ENCODE data around the gene HCN2.

Gene HCN2

GRCh38 chr19:643736-644135 is 54.1 kb downstream of the HCN2 start (continued):
- TF ChIP-seq, protein P1, sequence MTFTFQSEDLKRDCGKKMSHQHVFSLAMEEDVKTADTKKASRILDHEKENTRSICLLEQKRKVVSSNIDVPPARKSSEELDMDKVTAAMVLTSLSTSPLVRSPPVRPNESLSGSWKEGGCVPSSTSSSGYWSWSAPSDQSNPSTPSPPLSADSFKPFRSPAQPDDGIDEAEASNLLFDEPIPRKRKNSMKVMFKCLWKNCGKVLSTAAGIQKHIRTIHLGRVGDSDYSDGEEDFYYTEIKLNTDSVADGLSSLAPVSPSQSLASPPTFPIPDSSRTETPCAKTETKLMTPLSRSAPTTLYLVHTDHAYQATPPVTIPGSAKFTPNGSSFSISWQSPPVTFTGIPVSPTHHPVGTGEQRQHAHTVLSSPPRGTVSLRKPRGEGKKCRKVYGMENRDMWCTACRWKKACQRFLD (tag by site-specific recombination; IDR thresholded peaks at IDR 0.05): no peak
- TF ChIP-seq SETDB1 (IDR thresholded peaks at IDR 0.05; ENCODE audit: insufficient read length, low read length) (no peak), ZNF837 (tag by site-specific recombination; IDR thresholded peaks at IDR 0.05) (no peak), ZNF707 (tag by site-specific recombination; IDR thresholded peaks at IDR 0.05) (no peak), ZNF791 (tag by site-specific recombination; IDR thresholded peaks at IDR 0.05) (no peak), ZNF513 (tag by site-specific recombination; IDR thresholded peaks at IDR 0.05) (no peak), KLF1 (tag by site-specific recombination; IDR thresholded peaks at IDR 0.05) (no peak)
- TF ChIP-seq, protein P2, sequence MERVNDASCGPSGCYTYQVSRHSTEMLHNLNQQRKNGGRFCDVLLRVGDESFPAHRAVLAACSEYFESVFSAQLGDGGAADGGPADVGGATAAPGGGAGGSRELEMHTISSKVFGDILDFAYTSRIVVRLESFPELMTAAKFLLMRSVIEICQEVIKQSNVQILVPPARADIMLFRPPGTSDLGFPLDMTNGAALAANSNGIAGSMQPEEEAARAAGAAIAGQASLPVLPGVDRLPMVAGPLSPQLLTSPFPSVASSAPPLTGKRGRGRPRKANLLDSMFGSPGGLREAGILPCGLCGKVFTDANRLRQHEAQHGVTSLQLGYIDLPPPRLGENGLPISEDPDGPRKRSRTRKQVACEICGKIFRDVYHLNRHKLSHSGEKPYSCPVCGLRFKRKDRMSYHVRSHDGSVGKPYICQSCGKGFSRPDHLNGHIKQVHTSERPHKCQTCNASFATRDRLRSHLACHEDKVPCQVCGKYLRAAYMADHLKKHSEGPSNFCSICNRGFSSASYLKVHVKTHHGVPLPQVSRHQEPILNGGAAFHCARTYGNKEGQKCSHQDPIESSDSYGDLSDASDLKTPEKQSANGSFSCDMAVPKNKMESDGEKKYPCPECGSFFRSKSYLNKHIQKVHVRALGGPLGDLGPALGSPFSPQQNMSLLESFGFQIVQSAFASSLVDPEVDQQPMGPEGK (tag by site-specific recombination; IDR thresholded peaks at IDR 0.05): no peak
- TF ChIP-seq, protein P3, sequence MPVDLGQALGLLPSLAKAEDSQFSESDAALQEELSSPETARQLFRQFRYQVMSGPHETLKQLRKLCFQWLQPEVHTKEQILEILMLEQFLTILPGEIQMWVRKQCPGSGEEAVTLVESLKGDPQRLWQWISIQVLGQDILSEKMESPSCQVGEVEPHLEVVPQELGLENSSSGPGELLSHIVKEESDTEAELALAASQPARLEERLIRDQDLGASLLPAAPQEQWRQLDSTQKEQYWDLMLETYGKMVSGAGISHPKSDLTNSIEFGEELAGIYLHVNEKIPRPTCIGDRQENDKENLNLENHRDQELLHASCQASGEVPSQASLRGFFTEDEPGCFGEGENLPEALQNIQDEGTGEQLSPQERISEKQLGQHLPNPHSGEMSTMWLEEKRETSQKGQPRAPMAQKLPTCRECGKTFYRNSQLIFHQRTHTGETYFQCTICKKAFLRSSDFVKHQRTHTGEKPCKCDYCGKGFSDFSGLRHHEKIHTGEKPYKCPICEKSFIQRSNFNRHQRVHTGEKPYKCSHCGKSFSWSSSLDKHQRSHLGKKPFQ (tag by site-specific recombination; IDR thresholded peaks at IDR 0.05): no peak
- TF ChIP-seq, protein P4, sequence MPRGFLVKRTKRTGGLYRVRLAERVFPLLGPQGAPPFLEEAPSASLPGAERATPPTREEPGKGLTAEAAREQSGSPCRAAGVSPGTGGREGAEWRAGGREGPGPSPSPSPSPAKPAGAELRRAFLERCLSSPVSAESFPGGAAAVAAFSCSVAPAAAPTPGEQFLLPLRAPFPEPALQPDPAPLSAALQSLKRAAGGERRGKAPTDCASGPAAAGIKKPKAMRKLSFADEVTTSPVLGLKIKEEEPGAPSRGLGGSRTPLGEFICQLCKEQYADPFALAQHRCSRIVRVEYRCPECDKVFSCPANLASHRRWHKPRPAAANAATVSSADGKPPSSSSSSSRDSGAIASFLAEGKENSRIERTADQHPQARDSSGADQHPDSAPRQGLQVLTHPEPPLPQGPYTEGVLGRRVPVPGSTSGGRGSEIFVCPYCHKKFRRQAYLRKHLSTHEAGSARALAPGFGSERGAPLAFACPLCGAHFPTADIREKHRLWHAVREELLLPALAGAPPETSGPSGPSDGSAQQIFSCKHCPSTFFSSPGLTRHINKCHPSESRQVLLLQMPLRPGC (tag by site-specific recombination; IDR thresholded peaks at IDR 0.05): no peak
- TF ChIP-seq, protein P5, sequence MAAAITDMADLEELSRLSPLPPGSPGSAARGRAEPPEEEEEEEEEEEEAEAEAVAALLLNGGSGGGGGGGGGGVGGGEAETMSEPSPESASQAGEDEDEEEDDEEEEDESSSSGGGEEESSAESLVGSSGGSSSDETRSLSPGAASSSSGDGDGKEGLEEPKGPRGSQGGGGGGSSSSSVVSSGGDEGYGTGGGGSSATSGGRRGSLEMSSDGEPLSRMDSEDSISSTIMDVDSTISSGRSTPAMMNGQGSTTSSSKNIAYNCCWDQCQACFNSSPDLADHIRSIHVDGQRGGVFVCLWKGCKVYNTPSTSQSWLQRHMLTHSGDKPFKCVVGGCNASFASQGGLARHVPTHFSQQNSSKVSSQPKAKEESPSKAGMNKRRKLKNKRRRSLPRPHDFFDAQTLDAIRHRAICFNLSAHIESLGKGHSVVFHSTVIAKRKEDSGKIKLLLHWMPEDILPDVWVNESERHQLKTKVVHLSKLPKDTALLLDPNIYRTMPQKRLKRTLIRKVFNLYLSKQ (tag by site-specific recombination; IDR thresholded peaks at IDR 0.05; ENCODE audit: borderline replicate concordance): no peak

GRCh38 chr19:644363-644762 is 54.7 kb downstream of the HCN2 start:
- H3K4me1 ChIP-seq (ENCODE audit: control insufficient read depth, insufficient read depth, low read length): no peaks in the 10 kb centered on the region
- H3K9me3 ChIP-seq (ENCODE audit: control insufficient read depth, insufficient read depth, low read depth, low read length): no peaks in the 10 kb centered on the region
- POLR2A ChIA-PET: interaction anchor here (1.6 kb wide), 1 partner anchor 58 kb away, joined by 4 read pairs; no protein-coding TSS in a partner anchor
- peaks cover 0 to 37% of the 10 kb centered on the region in 2 experiments; a peak in 2 of 3 replicates for H3K36me3 ChIP-seq (ENCODE audit: control insufficient read depth in 2 of 2, insufficient read depth in 1 of 2, low read length in 2 of 2)
- H3K4me3 ChIP-seq (ENCODE audit: low read depth, low read length): no peak overlapping the region
- no peak for TF ChIP-seq ZNF292 (tag by site-specific recombination; IDR thresholded peaks at IDR 0.05; ENCODE audit: borderline replicate concordance, low read depth)
- TF ChIP-seq ZNF138 (tag by site-specific recombination; IDR thresholded peaks at IDR 0.05; ENCODE audit: borderline replicate concordance): no peak
- no peak for TF ChIP-seq PRDM4 (tag by site-specific recombination; IDR thresholded peaks at IDR 0.05)
- no peak for TF ChIP-seq ZNF777 (tag by site-specific recombination; IDR thresholded peaks at IDR 0.05; ENCODE audit: borderline replicate concordance)
- TF ChIP-seq ZNF610 (tag by site-specific recombination; IDR thresholded peaks at IDR 0.05; ENCODE audit: borderline replicate concordance): no peak
- no peak for TF ChIP-seq ZNF501 (tag by site-specific recombination; IDR thresholded peaks at IDR 0.05)
- no peak overlapping the region for H3K27ac ChIP-seq (ENCODE audit: extremely low read depth, low read depth, low read length)
- CTCF ChIA-PET: no interaction called here
